ENCODE results near the gene GLG1.
"Not testable (repeated sequence)": the region's sequence is repeated elsewhere in the genome, so short reads cannot be mapped to it uniquely, and the experiment has no call there.

The GLG1 gene

GRCh38 chr16:74575175-74575806 lies 31.6 kb downstream of the GLG1 start:
- no peak for DNase-seq (ENCODE audit: low read depth)

DNA sequence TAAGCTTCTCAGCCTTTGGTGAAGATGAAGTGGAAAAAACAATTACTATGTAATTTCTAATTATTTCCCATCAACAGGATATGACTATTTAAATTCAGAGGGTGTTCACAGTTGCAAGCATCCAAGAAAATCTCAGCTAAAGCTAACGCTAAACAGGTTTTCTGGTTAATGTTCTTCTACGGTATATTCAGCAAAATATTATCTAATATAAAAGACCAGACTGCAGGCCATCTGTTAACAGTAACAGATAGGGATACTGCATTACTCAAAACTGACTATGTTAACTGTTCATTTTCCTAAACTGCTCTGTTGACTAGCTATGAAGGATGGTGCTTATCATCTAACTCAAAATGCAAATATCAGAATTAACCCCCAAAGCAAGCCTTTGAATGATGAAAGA lies 32.8 kb downstream of the GLG1 start:
- DNase-seq (ENCODE audit: low read depth), result no peak

DNA sequence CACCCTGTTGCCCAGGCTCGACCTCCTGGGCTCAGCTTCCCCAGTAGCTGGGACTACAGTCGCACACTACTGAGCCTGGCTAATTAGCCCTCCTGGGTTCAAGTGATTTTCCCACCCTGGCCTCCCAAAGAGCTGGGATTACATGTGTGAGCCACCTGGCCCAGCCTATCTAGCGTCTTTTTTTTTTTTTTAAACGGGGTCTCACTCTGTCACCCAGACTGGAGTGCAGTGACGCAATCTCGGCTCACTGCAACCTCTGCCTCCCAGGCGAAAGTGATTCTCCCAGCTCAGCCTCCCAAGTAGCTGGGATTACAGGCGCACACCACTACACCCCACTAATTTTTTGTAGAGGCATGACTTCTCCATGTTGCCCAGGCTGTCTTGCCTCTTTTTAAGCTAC lies 33.3 kb downstream of the GLG1 start:
- no peak for DNase-seq (ENCODE audit: low read depth)

DNA sequence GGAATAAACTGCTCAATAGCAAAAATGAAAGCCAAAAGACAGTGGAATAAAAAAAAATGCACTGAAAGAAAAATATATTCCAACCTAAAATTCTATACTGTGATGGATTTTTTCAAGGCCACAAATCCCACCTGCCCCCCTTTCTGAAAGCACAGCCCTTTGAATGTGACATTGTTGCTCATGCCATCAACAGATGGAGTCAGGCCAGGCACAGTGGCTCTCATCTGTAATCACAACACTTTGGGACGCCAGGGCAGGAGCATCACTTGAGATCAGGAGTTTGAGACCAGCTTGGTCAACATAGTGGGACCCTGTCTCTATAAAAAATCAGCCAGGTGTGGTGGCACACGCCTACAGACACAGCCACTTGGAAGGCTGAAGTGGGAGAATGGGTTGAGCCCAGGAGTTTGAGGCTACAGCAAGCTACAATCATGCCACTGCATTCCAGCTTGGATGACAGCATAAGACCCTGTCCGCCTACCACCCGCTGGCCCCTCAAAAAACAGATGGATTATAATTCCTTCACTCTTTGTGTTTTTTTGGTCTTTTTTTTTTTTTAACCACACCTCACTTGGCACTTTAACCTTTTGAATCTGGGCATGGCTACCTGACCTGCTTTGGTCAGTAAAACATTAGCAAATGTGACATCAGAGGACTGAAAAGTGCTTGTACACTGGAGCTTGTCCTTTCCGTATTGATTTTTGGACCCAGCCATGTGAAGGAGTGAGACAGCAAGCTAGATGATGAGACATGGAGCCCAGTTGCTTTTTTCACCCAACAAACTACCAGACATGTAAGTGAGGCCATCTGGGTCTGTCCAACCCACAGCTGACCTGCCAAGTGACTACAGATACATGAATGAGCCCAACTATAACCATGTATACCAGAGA lies 36.3 kb downstream of the GLG1 start:
- DNase-seq (ENCODE audit: low read depth), result no peak

GRCh38 chr16:74568961-74569631 lies 37.8 kb downstream of the GLG1 start:
- peak; percentile 39 for DNase-seq (ENCODE audit: low read depth)

- DNase-seq (ENCODE audit: low read depth), result no peak
Observed at GRCh38 chr16:74567901-74568300, 39.0 kb downstream of the GLG1 start.

- DNase-seq (ENCODE audit: low read depth), result no peak
Observed at GRCh38 chr16:74565378-74565777, 41.5 kb downstream of the GLG1 start.

DNA sequence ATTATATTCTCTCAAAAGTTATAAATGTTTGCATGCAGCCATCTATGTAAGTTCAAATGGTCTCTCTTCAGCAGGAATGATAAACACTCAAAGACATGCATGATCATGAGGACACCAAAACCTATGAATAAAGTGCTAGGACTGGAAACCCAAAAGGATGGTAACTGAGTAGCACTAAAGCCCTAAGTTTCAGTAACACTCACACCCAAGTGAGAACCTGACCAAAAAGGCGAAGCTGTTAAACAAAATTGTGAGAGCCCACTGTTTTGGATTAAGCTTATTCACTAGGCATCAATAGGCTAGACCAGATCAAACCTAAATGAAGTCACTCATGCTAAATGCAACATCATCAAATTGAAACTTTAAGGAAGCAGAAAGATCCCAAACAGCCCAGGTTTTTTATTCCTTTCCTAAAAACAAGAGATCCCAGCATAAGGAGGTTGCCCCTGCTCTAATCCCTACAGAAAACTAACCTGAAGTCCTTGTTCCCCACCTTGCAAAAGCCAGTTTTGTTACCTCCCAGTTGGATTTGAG lies 42.4 kb downstream of the GLG1 start:
- DNase-seq (ENCODE audit: low read depth), result no peak

DNA sequence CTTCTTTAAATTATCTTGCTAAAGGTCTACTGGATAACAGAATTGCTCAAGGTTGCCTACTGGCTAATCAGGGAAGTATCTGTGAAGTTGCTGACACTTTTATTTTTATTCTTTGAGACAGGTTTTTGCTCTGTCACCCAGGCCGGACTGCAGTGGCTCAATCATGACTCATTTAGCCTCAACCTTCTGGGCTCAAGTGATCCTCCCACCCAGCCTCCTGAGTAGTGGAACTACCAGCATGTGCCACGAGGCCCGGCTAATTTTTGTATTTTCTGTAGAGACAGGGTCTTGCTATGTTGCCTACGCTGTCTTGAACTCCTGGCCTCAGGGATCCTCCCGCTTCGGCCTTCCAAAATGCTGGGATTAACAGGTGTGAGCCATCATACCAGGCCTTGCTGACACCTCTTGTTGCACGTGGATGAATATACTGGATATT lies 43.1 kb downstream of the GLG1 start:
- peak; percentile 77 for DNase-seq (ENCODE audit: low read depth)

DNA sequence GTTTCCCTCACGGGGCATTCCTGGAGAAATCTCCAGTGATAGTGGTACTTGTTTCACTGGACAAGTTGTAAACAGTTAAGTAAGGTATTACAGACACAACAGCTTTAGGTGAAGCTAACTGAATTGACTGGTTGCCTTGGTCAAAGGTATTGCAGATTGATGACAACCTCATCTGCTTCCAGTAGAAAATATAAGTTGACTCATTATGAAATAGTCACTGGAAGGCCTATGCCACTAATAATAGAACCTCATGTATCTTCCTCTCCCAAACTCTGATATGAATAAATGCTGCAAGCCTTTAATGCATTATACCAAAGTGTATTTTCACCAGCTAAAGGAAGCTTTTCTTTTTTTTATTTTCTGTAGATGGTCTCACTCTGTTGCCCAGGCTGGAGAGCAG lies 44.8 kb downstream of the GLG1 start:
- DNase-seq (ENCODE audit: low read depth), result no peak

- no peak for DNase-seq (ENCODE audit: low read depth)
Observed at GRCh38 chr16:74561626-74562025, 45.3 kb downstream of the GLG1 start.

DNA sequence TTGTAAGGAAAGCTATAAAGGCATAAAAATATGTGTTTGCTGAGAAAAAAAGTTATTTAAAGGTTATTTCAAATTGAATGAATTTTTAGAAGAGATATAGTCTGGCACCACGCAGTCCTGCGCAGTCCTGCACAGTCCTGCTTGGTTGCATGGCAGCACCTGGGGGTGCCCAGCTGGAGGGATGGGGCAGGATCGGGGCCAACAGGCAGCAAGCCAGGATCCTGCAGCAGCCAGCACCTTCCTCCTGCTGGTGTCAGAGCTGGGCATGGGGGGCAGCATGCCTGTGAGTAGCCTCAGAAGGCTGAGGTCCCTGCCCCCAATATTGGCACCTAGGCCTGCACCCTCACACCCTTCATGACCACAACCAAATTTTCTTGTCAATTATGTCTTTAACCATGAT lies 46.0 kb downstream of the GLG1 start:
- DNase-seq (ENCODE audit: low read depth), result no peak

GRCh38 chr16:74558873-74559272 lies 48.0 kb downstream of the GLG1 start:
- no peak for DNase-seq (ENCODE audit: low read depth)

DNA sequence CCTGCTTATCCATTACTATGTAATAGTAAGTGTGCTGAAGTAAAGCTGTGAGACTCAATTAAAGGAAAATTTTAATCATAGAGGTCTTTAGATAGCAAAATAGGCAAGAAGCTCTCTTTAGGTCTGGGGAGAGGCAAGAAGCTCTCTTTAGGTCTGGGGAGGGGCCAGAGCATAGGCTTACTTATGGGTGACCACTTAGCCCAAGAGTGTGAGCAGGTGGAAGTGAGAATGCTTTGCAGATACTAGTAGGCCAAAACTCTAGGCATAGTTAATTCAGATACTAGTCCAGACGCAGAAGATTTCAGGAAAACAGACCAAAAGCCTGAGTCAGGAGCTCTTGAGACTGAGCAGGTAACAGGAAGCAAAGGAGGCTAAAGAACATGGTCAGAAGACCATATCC lies 49.6 kb downstream of the GLG1 start:
- no peak for DNase-seq (ENCODE audit: low read depth)

DNA sequence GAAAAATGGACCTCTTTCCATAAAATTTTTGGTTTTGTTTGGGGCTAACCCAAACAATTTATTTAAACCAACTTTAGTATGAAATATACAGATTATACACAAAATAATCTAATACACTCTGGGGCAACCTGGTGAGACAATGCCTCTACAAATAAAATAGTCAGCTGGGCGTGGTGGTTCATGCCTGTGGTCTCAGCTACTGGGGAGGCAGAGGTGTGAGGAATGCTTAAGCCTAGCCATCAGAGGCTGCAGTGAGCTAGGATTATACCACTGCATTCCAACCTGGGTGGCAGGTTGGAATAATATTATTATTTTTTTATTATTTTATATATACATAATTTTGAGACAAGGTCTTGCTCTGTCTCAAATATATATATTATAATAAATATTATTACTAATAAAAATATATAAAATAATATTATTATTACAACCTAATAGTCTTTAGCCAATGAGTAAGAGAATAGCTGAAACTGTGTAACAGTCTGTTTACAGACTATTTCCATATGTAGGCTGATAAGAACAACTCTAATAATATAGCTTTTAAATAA lies 50.5 kb downstream of the GLG1 start:
- DNase-seq (ENCODE audit: low read depth), result peak; percentile 54

GRCh38 chr16:74552357-74552756 lies 54.6 kb downstream of the GLG1 start:
- DNase-seq (ENCODE audit: low read depth), result not testable (repeated sequence)

DNA sequence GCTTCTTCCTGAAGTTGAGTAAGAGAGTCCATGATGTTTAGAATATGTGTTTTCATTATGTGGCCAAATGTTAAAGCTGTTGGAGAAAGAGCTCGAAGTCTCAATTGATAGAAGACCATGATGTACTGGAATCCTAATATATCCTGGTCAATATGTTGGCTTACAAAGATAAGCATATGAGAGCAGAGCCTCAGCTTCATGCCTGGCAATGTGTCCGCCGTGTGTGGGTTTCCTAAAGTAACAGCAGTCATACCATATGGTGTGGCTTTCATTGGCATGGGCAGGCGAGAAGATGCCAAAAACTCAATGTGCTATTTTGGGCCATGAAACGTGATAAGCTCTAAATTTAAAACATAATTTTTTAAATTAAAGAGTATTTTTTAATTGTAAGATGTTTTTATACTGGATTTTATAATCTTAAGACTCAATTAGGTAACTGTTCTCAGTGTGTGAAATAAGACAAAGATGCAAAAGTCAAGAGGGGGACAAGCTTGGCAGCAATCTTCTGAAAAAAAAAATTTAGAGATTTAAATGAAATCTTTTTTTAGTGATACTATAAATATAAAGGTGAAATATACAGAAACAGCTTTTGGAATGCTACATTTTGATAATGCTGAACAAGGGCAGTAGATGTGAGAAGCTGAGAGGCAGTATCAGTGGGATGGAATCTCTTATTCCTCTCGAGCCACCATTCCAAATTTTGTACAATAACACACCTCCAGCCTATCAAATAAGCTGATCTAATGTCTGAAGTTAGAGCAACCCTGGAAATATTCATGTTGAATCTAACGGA lies 56.5 kb downstream of the GLG1 start:
- DNase-seq (ENCODE audit: low read depth), result not testable (repeated sequence)

GRCh38 chr16:74546112-74546511 lies 60.8 kb downstream of the GLG1 start:
- not testable (repeated sequence) for DNase-seq (ENCODE audit: low read depth)

DNA sequence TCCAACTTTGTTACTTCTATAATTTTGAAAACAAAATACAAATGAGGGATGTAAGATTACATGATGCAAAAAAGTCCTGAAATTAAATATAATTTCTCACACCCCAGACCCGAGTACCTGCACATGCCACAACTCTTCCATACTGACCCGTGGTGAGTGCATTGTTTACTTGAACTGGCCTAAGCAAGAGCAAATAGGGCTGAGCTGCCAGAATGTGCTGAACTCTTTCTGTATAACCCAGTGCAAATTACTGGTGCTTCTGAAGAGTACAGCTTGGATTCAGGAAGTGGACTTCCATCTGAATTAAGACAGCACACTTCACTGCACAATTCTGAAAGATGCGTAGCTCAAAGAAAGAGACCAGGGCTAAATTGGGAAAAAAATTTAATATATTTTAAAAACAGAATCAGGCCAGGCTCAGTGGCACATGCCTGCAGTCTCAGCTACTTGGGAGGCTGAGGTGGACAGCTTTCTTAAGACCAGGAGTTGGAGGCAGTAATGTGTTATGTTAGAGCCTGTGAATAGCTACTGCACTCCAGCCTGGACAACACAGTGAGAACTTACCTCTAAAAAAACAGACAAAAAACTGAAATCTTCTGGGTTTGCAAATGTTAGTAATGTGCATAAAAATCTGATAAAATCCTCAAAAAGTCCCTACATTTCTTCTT lies 63.9 kb downstream of the GLG1 start:
- not testable (repeated sequence) for DNase-seq (ENCODE audit: low read depth)

DNA sequence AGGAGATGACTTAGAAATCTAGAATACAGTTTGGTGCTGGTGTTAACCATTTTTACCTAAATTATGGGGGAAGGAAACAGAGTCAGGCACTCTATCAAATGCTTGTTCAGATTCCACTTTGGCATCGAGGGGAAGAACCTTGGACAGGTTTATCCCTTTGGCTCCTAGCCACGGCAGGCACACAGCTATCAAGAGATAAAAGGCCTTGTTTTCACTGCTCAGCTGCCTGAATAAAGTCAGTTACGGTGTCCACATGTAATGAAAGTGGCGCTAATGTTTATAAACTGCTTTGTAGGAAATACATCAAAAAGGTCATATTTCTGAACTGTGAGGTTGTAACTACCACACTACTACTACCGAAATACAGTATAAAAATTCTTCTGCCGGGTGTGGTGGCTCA lies 66.3 kb downstream of the GLG1 start:
- not testable (repeated sequence) for DNase-seq (ENCODE audit: low read depth)

DNA sequence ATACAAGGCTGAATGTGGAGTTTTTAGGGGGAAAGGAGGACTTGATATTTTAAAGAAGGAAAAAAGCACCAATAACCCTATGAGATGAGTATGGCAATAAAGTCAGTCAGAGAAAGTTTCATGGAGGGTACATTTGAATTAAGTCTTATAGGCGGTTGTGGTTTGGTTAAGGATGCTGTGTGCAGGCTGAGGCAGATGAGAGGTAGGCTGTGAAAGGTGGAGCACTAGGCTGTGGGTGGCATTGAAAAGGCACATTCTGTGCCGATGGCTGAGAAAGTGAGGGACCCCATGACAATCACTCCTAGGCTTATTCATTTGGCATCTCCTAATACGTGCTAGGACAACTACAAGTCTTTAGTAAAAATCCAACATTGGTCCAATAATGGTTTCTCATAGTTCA lies 68.1 kb downstream of the GLG1 start:
- not testable (repeated sequence) for DNase-seq (ENCODE audit: low read depth)

All from ELR (cell line).